GM12878 (cell line): Measurements from ENCODE around the gene FIBIN. TPM values are rescaled to one million over a fixed set of nuclear protein-coding genes. Genes with fewer than 3 reads are reported as not detected.

Experiments used
- ATAC-seq: fragments of 200-7000 bp; cut with Tn5 transposase; 3 replicates; pipeline ENCODE4 v1.9.1; 2020; ENCODE audit warnings: mild to moderate bottlenecking, moderate library complexity
- BruUV-seq: library from RNA; stranded (reverse); fragments of 400-500 nt; replicated peaks from 2 replicates; lab custom pipeline; 2021; lab: Mats Ljungman, UMichigan
- CTCF ChIA-PET: fragments of 300-600 bp; sonication (Branson Sonifier 250); formaldehyde crosslinking; extraction: SDS; loops from one replicate; lab custom pipeline; 2021; ENCODE audit warnings: inconsistent platforms; lab: Yijun Ruan, JAX
- POLR2A ChIA-PET: fragments of 350-600 bp; formaldehyde crosslinking; extraction: SDS; loops from one replicate; lab custom pipeline; 2021; ENCODE audit warnings: inconsistent platforms; lab: Charles Lee
- RAD21 ChIA-PET: fragments of 300-600 bp; sonication (Branson Sonifier 250); formaldehyde crosslinking; loops from one replicate; lab custom pipeline; 2023; ENCODE audit warnings: antibody characterized with exemption; ENCODE audit not compliant: unreplicated experiment; lab: Charles Lee
- SMC1A ChIA-PET: fragments of 300-600 bp; sonication (Branson Sonifier 250); formaldehyde crosslinking; loops from one replicate; lab custom pipeline; 2023; ENCODE audit not compliant: unreplicated experiment, uncharacterized antibody; lab: Charles Lee
- DNase-seq: peaks from one replicate; pipeline ENCODE4 v3.0.0-alpha.2; 2011; ENCODE audit warnings: low read depth, low spot score
- FAIRE-seq: peaks from 3 replicates; lab custom pipeline; 2011; peaks lifted over from hg19 to GRCh38; lab: Jason Lieb, UNC
- H2AFZ ChIP-seq: 2 replicates; pipeline ENCODE4 v1.6.0; 2011; ENCODE audit warnings: low read depth, low read length, control low read depth; ENCODE audit not compliant: control insufficient read depth
- H3K27ac ChIP-seq: 2 replicates; pipeline ENCODE4 v1.5.1; 2011; ENCODE audit warnings: control low read depth; ENCODE audit not compliant: control insufficient read depth, insufficient read depth
- H3K27me3 ChIP-seq, 2 experiments: replicated peaks in 1 of 2; 2 replicates each; pipeline versions ENCODE4 v1.6.0 to v1.6.1; 2011; ENCODE audit warnings: low read length in 1 of 2; ENCODE audit not compliant: control insufficient read depth in 2 of 2, insufficient read depth in 2 of 2
- H3K36me3 ChIP-seq, 2 experiments: 2 replicates each; pipeline ENCODE4 v1.5.1; 2011; ENCODE audit warnings: low read length in 1 of 2; ENCODE audit not compliant: control insufficient read depth in 2 of 2, insufficient read depth in 2 of 2
- H3K4me1 ChIP-seq: 2 replicates; pipeline ENCODE4 v1.6.1; 2011; ENCODE audit warnings: mild to moderate bottlenecking, low read length, moderate library complexity, mixed read lengths; ENCODE audit not compliant: control insufficient read depth, insufficient read depth
- H3K4me2 ChIP-seq: 2 replicates; pipeline ENCODE4 v1.6.0; 2011; ENCODE audit warnings: control low read depth; ENCODE audit not compliant: control insufficient read depth, insufficient read depth
- H3K4me3 ChIP-seq: fragments of 200-600 bp; sonication (generic); 2 replicates; pipeline ENCODE4 v1.5.1; 2016
- H3K79me2 ChIP-seq: 2 replicates; pipeline ENCODE4 v1.6.0; 2011; ENCODE audit warnings: low read length; ENCODE audit not compliant: control insufficient read depth, insufficient read depth
- H3K9ac ChIP-seq: 2 replicates; pipeline ENCODE4 v1.8.0; 2011; ENCODE audit warnings: low read length, control low read depth, mixed read lengths; ENCODE audit not compliant: control insufficient read depth, insufficient read depth
- H3K9me3 ChIP-seq: replicated peaks from 3 replicates; pipeline ENCODE4 v1.5.1; 2011; ENCODE audit warnings: mild to moderate bottlenecking, low read length; ENCODE audit not compliant: control insufficient read depth, insufficient read depth
- H4K20me1 ChIP-seq: 2 replicates; pipeline ENCODE4 v1.6.0; 2011; ENCODE audit not compliant: control insufficient read depth, insufficient read depth
- ATF7 ChIP-seq: fragments of 450-650 bp; IDR thresholded peaks from 2 replicates; pipeline ENCODE4 v1.6.1; 2016; ENCODE audit warnings: low read depth, mild to moderate bottlenecking
- CHD2 ChIP-seq: IDR thresholded peaks from 2 replicates; pipeline ENCODE4 v1.6.1; 2011; ENCODE audit warnings: low read depth, low read length, improper control_type of control experiment, borderline replicate concordance
- EZH2 ChIP-seq: IDR thresholded peaks from 2 replicates; pipeline ENCODE4 v1.6.1; 2012; ENCODE audit warnings: low read depth, mild to moderate bottlenecking, control low read depth, inconsistent platforms, low read length, borderline replicate concordance; ENCODE audit not compliant: control insufficient read depth
- FOXM1 ChIP-seq: IDR thresholded peaks from 2 replicates; pipeline ENCODE4 v1.6.1; 2012; ENCODE audit warnings: low read depth, mild to moderate bottlenecking, inconsistent platforms, low read length, moderate library complexity
- HDAC6 ChIP-seq: fragments of 200-600 bp; sonication (generic); IDR thresholded peaks from one replicate; pipeline ENCODE4 v1.8.0; 2017; ENCODE audit warnings: antibody characterized with exemption; ENCODE audit not compliant: unreplicated experiment
- JUNB ChIP-seq: IDR thresholded peaks from 2 replicates; pipeline ENCODE4 v1.6.1; 2016; ENCODE audit warnings: antibody characterized with exemption, mild to moderate bottlenecking
- MTA3 ChIP-seq: IDR thresholded peaks from 2 replicates; pipeline ENCODE4 v1.6.1; 2012; ENCODE audit warnings: low read length, inconsistent platforms, borderline replicate concordance
- NFYB ChIP-seq: IDR thresholded peaks from 2 replicates; pipeline ENCODE4 v1.6.1; 2011; ENCODE audit warnings: low read depth, mild to moderate bottlenecking, low read length, improper control_type of control experiment, moderate library complexity; ENCODE audit not compliant: insufficient read depth
- NR2F1 ChIP-seq: fragments of 450-650 bp; conservative IDR thresholded peaks from 2 replicates; pipeline ENCODE4 v1.6.1; 2017; ENCODE audit warnings: mild to moderate bottlenecking
- POLR2AphosphoS2 ChIP-seq: IDR thresholded peaks from 2 replicates; pipeline ENCODE4 v1.6.1; 2011; ENCODE audit warnings: low read depth, mild to moderate bottlenecking, low read length, improper control_type of control experiment, moderate library complexity
- RAD21 ChIP-seq: IDR thresholded peaks from 2 replicates; pipeline ENCODE4 v1.6.1; 2011; ENCODE audit warnings: mild to moderate bottlenecking, low read depth, low read length, moderate library complexity; ENCODE audit not compliant: insufficient read depth
- RAD51 ChIP-seq: fragments of 450-650 bp; IDR thresholded peaks from 2 replicates; pipeline ENCODE4 v1.6.1; 2016; ENCODE audit warnings: moderate library complexity, mild to moderate bottlenecking, inconsistent platforms
- RFX5 ChIP-seq: IDR thresholded peaks from 2 replicates; pipeline ENCODE4 v1.6.1; 2011; ENCODE audit warnings: low read depth, low read length, improper control_type of control experiment
- ZNF207 ChIP-seq: fragments of 450-650 bp; IDR thresholded peaks from 2 replicates; pipeline ENCODE4 v1.6.1; 2014; ENCODE audit warnings: antibody characterized with exemption, mild to moderate bottlenecking, borderline replicate concordance
- WGBS: methylation state at CpG from one replicate; pipeline ENCODE4 v1.1.6; 2016; ENCODE audit warnings: low lambda C conversion rate; ENCODE audit not compliant: insufficient replicate concordance, insufficient coverage; ENCODE audit errors: missing lambda C conversion rate; 5-methylcytosine and 5-hydroxymethylcytosine counted together
- in situ Hi-C: fragments of 300-500 bp; cut with MboI; formaldehyde crosslinking; loops from 9 replicates; pipeline ENCODE4 v1.14.3; 2018; ENCODE audit warnings: mixed read lengths
- intact Hi-C: fragments of 100-400 bp; cut with micrococcal nuclease; formaldehyde crosslinking; loops from one replicate; pipeline ENCODE4 v1.14.2; 2022; ENCODE audit not compliant: unreplicated experiment
- polyA plus RNA-seq, 11 experiments: library from polyadenylated mRNA; depleted of rRNA in 4 of 11; unstranded in 6 of 11; stranded (reverse) in 5 of 11; fragments of >200 nt; fragmentation: Nextera tagmentation in 4 of 11; fragmentation: Illumina TruSeq in 1 of 11; extraction: Ambion mirVana in 4 of 11; extraction: Trizol in 1 of 11; gene quantifications; 1 replicate in 1 of 11; 2 replicates in 10 of 11; pipeline versions ENCODE4 v1.2.1 to v1.2.3, GENCODE V29; 2011 to 2016; ENCODE audit warnings: inconsistent platforms in 2 of 11, missing spikeins in 2 of 11, low read depth in 1 of 11
- total RNA-seq, 4 experiments: library from RNA; depleted of rRNA in 3 of 4; stranded (reverse); fragments of >200 nt in 3 of 4; fragmentation: Illumina TruSeq in 1 of 4; extraction: Trizol in 1 of 4; gene quantifications; 2 replicates each; pipeline versions ENCODE4 v1.2.1 to v1.2.3, GENCODE V29; 2013 to 2021
- TF ChIP-seq, protein P1 (sequence below): fragments of 450-650 bp; IDR thresholded peaks from 2 replicates; pipeline ENCODE4 v1.6.1; 2017; ENCODE audit warnings: mild to moderate bottlenecking, moderate library complexity
- TF ChIP-seq, protein P2 (sequence below): IDR thresholded peaks from 2 replicates; pipeline ENCODE4 v1.6.1; 2012; ENCODE audit warnings: low read depth, low read length, improper control_type of control experiment
- TF ChIP-seq, protein P3 (sequence below): IDR thresholded peaks from 2 replicates; pipeline ENCODE4 v1.6.1; 2011; ENCODE audit warnings: mild to moderate bottlenecking, low read depth, low read length, moderate library complexity; ENCODE audit not compliant: insufficient replicate concordance

The FIBIN gene
- total and polyA plus RNA-seq, 10 of the 15 experiments (the other 5 are each of a cell fraction or from before 2014, with no cell fraction given), result not detected

DNA sequence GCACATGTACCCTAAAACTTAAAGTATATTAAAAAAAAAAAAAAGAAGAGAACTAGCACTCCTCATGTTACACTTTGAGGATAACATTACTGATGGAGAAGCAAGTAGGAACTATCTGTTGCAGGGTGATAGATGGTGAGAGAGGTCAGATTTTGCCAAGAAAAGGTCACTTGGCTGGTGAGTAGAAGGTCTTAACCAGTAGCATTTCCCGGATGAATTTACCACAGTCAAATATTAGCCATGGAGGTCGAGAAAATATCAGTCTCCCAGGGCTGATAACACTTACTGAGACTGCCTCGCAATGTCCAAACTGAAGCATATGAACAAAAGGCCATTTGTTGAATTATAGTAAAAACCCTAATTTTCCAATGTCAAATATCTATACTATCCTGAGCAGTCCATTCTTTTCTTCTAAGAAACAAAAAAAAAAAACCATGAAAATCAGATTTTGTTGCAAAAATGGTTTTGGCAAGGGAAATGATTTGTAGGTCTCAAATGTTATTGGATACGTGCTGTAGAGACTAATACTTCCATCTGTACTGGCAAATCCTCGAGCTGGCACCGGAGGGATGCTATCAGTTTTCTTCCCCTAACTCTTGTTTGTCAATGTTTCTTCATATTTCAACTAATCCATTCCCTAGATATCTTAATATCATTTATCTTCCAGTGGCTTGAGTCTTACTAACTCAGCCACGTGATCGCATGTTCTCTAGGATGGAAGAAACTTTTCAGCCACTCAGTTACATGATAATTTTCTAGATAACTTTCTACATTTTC is 32.2 kb downstream of the FIBIN start (continued):
- TF ChIP-seq, protein P1, sequence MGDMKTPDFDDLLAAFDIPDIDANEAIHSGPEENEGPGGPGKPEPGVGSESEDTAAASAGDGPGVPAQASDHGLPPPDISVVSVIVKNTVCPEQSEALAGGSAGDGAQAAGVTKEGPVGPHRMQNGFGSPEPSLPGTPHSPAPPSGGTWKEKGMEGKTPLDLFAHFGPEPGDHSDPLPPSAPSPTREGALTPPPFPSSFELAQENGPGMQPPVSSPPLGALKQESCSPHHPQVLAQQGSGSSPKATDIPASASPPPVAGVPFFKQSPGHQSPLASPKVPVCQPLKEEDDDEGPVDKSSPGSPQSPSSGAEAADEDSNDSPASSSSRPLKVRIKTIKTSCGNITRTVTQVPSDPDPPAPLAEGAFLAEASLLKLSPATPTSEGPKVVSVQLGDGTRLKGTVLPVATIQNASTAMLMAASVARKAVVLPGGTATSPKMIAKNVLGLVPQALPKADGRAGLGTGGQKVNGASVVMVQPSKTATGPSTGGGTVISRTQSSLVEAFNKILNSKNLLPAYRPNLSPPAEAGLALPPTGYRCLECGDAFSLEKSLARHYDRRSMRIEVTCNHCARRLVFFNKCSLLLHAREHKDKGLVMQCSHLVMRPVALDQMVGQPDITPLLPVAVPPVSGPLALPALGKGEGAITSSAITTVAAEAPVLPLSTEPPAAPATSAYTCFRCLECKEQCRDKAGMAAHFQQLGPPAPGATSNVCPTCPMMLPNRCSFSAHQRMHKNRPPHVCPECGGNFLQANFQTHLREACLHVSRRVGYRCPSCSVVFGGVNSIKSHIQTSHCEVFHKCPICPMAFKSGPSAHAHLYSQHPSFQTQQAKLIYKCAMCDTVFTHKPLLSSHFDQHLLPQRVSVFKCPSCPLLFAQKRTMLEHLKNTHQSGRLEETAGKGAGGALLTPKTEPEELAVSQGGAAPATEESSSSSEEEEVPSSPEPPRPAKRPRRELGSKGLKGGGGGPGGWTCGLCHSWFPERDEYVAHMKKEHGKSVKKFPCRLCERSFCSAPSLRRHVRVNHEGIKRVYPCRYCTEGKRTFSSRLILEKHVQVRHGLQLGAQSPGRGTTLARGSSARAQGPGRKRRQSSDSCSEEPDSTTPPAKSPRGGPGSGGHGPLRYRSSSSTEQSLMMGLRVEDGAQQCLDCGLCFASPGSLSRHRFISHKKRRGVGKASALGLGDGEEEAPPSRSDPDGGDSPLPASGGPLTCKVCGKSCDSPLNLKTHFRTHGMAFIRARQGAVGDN, result no peak
- TF ChIP-seq FOXM1, result no peak
- no peak for TF ChIP-seq RFX5
- TF ChIP-seq, protein P2, sequence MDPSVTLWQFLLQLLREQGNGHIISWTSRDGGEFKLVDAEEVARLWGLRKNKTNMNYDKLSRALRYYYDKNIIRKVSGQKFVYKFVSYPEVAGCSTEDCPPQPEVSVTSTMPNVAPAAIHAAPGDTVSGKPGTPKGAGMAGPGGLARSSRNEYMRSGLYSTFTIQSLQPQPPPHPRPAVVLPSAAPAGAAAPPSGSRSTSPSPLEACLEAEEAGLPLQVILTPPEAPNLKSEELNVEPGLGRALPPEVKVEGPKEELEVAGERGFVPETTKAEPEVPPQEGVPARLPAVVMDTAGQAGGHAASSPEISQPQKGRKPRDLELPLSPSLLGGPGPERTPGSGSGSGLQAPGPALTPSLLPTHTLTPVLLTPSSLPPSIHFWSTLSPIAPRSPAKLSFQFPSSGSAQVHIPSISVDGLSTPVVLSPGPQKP, result no peak
- no peak for TF ChIP-seq HDAC6
- no peak for TF ChIP-seq NR2F1

- CTCF ChIA-PET, result interaction anchor here (0.5 to 0.7 kb wide), 2 partner anchors 201 to 1696 kb away, joined by 3 read pairs; no protein-coding TSS in a partner anchor
- Histone ChIP-seq H3K9me3 (no peaks in the 10 kb centered on the region), H3K79me2 (no peaks in the 10 kb centered on the region), H3K27ac (no peak overlapping the region), H3K4me3 (no peak overlapping the region), H3K9ac (no peak overlapping the region), H4K20me1 (no peaks in the 10 kb centered on the region), H3K36me3 (no peaks in the 10 kb centered on the region), H3K4me1 (no peaks in the 10 kb centered on the region), H2AFZ (no peak overlapping the region), H3K27me3 (no peaks in the 10 kb centered on the region), H3K4me2 (no peak overlapping the region)
- DNase-seq, result no peak
- SMC1A ChIA-PET, result interaction anchor here (0.9 kb wide), 1 partner anchor 13 kb away, joined by 3 read pairs; no protein-coding TSS in a partner anchor
- no peak for FAIRE-seq
- intact Hi-C loops, result no loop called here
- in situ Hi-C loops, result no loop called here
- no peak for ATAC-seq
- RAD21 ChIA-PET, result no interaction called here
- WGBS, result 5% methylated on average over 1 of the region's 1 CpG
- POLR2A ChIA-PET, result no interaction called here
- BruUV-seq, result no TSS peak
- TF ChIP-seq MTA3, result no peak
- no peak for TF ChIP-seq ZNF207
- TF ChIP-seq RAD51, result no peak
- TF ChIP-seq, protein P3, sequence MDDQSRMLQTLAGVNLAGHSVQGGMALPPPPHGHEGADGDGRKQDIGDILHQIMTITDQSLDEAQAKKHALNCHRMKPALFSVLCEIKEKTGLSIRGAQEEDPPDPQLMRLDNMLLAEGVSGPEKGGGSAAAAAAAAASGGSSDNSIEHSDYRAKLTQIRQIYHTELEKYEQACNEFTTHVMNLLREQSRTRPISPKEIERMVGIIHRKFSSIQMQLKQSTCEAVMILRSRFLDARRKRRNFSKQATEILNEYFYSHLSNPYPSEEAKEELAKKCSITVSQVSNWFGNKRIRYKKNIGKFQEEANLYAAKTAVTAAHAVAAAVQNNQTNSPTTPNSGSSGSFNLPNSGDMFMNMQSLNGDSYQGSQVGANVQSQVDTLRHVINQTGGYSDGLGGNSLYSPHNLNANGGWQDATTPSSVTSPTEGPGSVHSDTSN, result no peak
- TF ChIP-seq CHD2, result no peak
- no peak for TF ChIP-seq EZH2
- no peak for TF ChIP-seq JUNB
- TF ChIP-seq RAD21, result no peak
- TF ChIP-seq NFYB, result no peak
- no peak for TF ChIP-seq ATF7
- no peak for TF ChIP-seq POLR2AphosphoS2
Measured at GRCh38 chr11:27028561-27028965, 34.7 kb downstream of the FIBIN start.
